ENCODE results near the gene ACACA. TPM values are rescaled to one million over a fixed set of nuclear protein-coding genes. Genes with fewer than 3 reads are reported as not detected.
"Not testable (repeated sequence)": the region's sequence is repeated elsewhere in the genome, so short reads cannot be mapped to it uniquely, and the experiment has no call there.

Gene ACACA
- total RNA-seq, 1 donor from 2014 or later: 61.3 TPM

DNA sequence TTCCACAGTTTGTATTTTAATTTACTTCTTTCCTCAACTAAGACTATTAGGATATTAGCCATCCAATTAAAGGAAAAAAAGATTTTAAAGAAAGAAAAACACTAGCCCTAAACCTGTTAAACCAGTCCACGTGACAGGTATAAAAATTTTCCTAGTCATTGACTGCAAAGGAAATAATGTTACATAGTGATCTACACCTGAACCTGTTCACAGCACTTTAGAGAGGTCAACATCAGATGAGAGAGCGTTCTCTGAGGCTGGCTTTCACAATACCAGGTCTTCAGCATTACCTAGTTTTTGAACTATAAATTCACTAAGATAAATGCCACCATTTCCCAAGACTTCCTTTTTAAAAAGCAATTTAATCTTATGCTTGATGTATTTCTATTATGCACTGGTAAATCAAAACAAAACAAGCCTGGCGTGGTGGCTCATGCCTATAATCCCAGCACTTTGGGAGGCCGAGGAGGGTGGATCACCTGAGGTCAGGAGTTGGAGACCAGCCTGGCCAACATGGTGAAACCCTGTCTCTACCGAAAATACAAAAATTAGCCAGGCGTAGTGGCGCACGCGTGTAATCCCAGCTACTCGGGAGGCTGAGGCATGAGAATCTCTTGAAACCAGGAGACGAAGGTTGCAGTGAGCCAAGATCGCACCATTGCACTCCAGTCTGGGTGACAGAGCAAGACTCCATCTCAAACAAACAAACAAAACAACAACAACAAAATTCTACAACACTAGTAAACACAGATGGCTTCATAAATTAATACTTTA is 49.7 kb downstream of the ACACA start:
- DNase-seq (ENCODE audit: extremely low read depth, low read depth, low spot score): not testable (repeated sequence)

GRCh38 chr17:37346863-37347402 is 59.7 kb downstream of the ACACA start:
- DNase-seq (ENCODE audit: extremely low read depth, low read depth, low spot score): not testable (repeated sequence)

DNA sequence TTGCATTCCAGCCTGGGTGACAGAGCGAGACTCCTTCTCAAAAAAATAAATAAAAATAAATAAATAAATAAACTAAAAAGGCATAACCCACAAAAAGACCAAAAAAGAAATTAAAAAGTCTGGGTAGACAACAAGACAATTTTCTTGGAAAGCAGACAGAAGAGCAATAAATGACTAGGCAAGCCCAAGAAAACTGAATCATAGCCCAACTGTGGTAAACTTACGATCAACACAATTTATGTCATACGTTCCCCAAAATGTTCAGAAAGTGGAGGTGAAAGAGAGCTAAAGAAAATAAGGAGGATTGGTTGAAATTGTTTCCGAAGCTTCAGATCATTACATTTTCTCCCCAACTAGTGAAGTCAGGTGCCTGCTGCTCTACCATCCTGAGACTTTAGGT is 62.1 kb downstream of the ACACA start:
- no peak for DNase-seq (ENCODE audit: extremely low read depth, low read depth, low spot score)

DNA sequence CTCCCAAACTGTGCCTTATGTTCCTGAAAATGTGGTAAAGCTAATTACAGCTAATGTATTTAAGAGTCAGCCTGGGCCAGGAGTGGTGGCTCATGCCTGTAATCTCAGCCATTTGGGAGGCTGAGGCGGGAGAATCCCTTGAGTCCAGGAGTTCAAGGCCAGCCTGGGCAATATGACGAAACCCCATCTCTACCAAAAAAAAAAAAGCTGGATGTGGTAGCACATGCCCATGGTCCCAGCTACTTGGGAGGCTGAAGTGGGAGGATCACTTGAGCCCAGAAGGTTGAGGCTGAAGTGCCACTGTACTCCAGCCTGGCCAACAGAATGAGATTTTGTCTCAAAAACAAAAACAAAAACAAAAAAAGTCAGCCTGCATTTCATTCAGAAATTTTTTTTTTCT is 64.0 kb downstream of the ACACA start:
- DNase-seq (ENCODE audit: extremely low read depth, low read depth, low spot score): no peak

DNA sequence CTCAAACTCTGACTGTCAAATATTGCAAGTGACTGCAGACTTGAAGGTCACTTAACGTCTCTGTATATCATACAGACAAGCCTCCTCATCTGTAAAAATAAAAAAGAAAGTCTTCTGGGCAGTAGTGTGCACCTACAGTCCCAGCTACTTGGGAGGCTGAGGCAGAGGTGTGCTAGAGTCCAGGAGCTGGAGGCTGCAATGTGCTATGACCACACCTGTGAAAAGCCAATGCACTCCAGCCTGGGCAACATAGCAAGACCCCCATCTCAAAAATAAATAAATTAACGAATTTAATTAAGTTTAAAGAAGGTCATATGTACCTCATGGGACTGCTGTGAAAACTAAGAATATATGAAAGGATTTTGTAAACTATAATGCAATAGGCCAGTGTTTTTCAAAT is 65.8 kb downstream of the ACACA start:
- DNase-seq (ENCODE audit: extremely low read depth, low read depth, low spot score): no peak

- no peak for DNase-seq (ENCODE audit: extremely low read depth, low read depth, low spot score)
These were observed 67.3 kb downstream of the ACACA start for GRCh38 chr17:37339321-37339720.

DNA sequence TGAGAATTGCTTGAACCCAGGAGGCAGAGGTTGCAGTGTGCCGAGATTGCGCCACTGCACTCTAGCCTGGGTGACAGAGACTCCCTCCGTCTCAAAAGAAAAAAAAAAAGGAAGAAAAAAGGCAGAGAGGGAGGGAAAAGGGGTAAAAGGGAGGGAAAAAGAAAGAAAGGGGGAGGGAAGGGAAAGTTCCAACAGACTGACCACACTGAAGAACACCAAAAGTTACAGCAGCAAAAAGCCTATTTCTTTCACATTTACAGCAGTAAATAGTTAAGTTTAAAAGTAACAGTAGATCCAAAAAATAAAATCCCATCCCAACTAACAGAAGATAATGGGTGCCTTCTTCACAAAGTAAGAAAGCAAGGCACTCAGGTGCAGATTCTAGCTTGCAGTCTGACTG is 67.8 kb downstream of the ACACA start:
- DNase-seq (ENCODE audit: extremely low read depth, low read depth, low spot score): no peak

DNA sequence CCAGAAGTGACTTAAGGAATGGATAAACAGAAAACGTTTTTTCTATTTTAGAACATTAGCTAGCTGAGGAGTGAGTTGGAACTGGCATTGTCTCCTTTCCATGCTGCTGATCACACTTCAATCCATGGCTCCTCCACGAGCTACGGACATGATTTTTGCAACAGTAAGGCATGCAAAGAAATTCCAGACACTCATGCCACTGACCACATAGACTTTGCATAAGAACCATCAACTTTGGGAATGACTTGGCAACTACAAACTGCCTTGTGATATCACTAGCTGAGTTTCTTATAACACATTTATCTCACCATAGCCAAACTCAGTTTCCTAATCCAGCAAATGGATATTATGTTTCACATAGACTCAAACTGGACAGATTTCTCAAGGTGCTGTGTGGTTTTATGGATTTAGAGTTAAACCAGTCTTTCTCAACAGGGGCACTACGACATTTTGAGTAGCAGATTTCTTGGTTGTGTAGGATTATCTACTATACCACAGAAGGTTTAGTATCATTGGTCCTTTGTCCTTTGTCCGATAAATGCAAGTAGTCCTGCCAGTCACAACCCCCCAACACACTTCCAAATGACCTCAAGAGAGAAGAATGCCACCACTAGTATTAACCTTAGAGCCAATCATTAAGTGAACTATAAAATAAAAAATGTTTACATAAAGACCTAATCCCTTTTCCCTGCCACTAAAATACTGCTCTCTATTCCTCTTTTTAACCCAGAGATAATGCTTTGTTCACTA is 79.1 kb downstream of the ACACA start:
- DNase-seq (ENCODE audit: extremely low read depth, low read depth, low spot score): no peak

GRCh38 chr17:37322826-37323561 is 83.6 kb downstream of the ACACA start:
- DNase-seq (ENCODE audit: extremely low read depth, low read depth, low spot score): no peak

DNA sequence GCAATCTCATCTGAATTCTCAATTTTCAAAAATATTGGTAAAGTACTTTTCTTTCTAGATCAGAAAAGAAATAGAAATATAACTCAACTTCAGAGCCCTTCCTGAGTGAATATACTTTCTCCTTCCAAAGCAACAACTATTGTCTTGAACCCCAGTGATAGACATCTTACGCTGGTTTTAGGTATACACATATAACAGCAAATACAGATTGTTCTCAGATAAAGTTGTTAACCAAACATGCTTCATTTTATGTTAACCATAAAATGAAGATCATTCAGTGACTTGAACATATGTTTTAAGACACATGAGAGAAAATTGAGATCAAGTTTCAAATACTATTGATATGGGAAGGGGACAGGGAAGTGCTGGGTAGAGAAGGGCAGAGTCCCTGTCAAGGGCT is 84.5 kb downstream of the ACACA start:
- DNase-seq (ENCODE audit: extremely low read depth, low read depth, low spot score): no peak

DNA sequence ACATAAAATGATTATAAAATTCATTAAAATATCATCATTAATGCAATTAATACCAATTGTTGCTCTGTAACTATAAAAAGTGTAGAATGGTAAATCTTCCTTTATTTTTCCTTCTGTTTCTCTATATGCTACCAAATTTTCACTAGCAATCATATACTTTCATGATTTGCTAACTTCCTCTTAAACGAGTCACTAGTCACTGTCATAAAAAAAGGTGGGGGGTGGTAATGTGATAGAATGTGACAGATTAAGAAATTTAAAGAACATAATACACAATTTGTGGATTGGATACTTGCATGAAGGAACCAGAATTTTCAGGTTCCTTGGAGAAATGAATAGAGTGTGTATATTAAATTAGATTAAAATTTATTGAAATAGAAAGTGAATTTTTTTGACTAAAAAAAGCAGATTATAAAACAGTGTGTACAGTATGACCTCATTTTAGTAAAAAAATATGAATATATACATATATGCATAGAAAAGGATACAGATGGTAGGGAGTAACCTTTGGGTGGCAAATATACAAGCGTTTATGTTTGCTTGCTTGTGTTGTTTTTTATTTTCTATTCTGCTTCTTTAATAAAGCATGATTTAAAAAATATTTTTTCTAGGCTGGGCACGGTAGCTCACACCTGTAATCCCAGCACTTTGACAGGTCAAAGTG is 87.6 kb downstream of the ACACA start:
- DNase-seq (ENCODE audit: extremely low read depth, low read depth, low spot score): no peak

GRCh38 chr17:37317867-37318266 is 88.8 kb downstream of the ACACA start:
- no peak for DNase-seq (ENCODE audit: extremely low read depth, low read depth, low spot score)

DNA sequence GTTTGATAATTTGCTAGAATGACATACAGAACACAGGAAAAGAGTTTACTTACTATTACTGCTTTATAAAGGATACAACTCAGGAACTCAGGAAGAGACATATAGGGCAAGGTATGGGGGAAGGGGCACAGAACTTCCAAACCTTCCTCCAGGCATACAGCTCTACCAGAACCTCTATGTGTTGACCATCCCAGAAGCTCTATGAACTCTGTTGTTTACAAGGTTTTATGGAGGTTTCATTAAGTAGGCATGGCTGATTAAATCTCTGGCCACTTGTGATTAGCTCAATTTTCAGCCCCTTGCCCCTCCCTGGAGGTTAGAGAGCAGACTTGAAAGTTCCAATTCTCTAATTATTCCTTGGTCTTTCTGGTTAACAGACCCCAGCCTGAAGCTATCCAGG is 91.0 kb downstream of the ACACA start:
- DNase-seq (ENCODE audit: extremely low read depth, low read depth, low spot score): no peak

DNA sequence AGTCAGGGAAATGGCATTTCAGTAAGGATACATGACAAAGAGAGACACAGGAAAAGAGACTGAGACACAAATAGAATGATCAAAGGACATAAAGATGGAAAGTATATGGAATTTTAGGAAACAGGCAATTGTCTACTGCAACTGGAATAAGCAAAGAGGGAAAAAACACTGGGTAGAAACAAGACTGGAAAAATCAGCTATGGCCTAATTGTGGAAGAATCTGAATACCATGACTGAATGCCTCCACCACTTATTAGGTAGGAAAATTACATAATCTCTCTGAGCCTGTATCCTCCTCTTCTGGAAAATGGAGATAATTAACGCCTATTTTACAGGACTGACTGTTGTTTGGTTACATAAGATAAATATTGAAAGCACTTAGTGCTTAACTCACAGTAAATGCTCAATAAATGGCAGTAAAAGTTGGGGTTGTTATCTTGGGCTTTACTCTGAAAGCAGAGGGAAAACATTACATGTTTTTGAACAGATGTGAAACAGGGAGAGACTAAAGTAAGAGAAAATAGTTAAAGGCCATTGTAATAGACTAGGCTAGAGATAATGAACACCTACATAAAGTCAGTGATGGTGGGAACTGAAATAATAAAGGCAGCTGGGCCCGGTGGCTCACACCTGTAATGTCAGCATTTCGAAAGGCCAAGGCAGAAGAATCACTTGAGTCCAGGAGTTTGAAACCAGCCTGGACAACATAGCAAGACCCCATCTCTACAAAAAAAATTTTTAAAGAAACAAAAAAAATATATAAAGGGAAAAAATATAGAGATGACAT is 94.3 kb downstream of the ACACA start:
- DNase-seq (ENCODE audit: extremely low read depth, low read depth, low spot score): no peak

DNA sequence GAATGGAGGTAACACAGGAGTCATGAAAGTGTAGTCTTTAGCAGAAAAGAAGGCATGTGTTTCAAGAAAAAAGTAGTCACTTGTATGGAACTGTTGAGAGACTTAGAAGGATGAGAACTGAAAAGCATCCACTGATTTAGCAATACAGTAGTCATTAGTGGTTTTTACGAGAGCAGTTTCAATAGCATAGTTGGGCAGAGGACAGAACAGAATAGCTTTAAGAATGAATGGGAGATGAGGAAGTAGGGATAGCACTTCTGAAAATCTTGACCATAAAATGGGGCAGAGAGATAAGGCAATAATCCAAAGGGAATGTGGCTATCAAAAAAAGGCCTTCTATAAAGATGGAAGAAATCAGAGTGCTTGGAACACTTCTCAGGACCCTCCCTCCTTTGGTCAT is 95.7 kb downstream of the ACACA start:
- DNase-seq (ENCODE audit: extremely low read depth, low read depth, low spot score): no peak

DNA sequence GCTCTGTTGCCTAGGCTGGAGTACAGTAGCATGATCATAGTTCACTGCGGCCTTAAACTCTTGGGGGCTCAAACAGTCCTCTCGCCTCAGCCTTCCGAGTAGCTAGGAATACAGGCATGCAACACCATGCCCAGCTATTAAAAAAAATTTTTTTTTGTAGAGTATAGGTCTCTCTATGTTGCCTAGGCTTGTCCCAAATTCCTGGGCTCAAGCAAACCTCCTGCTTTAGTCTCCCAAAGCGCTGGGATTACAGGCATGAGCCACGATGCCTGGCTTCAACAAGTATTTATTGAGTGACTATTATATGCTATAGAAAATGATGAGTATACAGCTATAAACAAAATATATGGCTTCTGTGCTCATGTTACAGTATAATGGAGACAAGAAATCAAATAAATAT is 97.6 kb downstream of the ACACA start:
- no peak for DNase-seq (ENCODE audit: extremely low read depth, low read depth, low spot score)

- DNase-seq (ENCODE audit: extremely low read depth, low read depth, low spot score): no peak
These were observed 101.2 kb downstream of the ACACA start for GRCh38 chr17:37305406-37305905.

- no peak for DNase-seq (ENCODE audit: extremely low read depth, low read depth, low spot score)
These were observed 105.3 kb downstream of the ACACA start for GRCh38 chr17:37301288-37301687.

DNA sequence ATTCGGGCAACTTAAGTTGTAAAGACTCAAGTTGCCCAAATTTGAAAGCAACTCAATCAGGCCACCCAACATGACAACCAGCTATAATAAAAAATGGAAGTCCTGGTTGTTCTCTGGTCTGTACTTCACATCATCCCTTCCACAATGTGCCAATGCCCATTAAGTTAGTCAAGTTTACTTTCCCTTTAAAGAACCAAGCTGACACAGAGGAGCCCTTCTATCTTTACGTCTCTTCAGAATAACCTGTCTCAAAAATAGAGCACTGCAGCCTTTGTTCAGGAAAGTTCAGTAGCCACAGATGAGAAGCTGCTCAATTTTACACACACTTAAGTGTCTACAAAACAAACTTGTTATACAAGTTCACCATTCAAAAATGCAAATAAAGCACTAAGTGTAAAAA is 106.0 kb downstream of the ACACA start:
- no peak for DNase-seq (ENCODE audit: extremely low read depth, low read depth, low spot score)

Data from glomerular endothelial cell (primary cell).